ENCODE measurements around the gene DGKB. TPM values are rescaled to one million over a fixed set of nuclear protein-coding genes. Genes with fewer than 3 reads are reported as not detected.

Gene DGKB
- polyA plus RNA-seq (2011; rRNA removed) (0.04 TPM in 1 of 2 replicates, not detected in the other), polyA minus RNA-seq (2011; rRNA and poly(A)+ RNA removed) (0.35 TPM in 1 of 2 replicates, not detected in the other)

DNA sequence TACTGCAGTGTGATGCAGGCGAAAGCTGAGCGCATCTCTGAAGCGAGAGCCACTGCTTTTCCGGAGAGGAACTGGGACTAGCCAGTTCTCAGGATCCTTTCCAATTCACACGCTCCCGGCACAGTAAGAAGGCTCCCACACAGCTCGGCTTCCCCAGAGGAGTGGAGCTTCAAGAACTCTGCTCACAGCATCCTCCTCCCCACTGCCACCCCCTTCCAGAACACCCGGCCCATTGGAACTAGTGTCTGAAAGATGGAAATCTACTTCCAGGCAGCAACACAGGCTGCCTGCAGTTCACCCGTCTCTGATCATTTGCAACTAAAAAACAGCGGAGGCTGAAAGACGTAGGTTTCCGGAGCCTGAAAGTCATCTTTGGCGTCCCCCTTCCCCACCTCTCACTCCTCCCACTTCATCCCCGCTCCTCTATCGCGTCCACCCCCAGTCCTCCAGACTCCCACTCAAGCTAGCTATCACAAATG, at the start of gene DGKB:
DGKB (minus strand) TSS at position 163 of the 479 bp plus-strand sequence.
- ChIA-PET POLR2A (interaction anchor here (0.7 kb wide), 1 partner anchor 1440 kb away, joined by 7 read pairs; no protein-coding TSS in a partner anchor), CTCF (interaction anchor here (1.0 to 1.9 kb wide), 2 partner anchors 113 to 184 kb away, joined by 3 to 9 read pairs; no protein-coding TSS in a partner anchor)
- no peaks in the 10 kb centered on the region for H3K27me3 ChIP-seq (ENCODE audit: control insufficient read depth, insufficient read depth, low read length)
- no peak within 1 kb of the TSS for H3K27ac ChIP-seq (ENCODE audit: low read depth, low read length)
- peak within 1 kb of the TSS; percentile 46 for H3K4me3 ChIP-seq (ENCODE audit: low read depth, low read length)
- TF ChIP-seq, protein P1, sequence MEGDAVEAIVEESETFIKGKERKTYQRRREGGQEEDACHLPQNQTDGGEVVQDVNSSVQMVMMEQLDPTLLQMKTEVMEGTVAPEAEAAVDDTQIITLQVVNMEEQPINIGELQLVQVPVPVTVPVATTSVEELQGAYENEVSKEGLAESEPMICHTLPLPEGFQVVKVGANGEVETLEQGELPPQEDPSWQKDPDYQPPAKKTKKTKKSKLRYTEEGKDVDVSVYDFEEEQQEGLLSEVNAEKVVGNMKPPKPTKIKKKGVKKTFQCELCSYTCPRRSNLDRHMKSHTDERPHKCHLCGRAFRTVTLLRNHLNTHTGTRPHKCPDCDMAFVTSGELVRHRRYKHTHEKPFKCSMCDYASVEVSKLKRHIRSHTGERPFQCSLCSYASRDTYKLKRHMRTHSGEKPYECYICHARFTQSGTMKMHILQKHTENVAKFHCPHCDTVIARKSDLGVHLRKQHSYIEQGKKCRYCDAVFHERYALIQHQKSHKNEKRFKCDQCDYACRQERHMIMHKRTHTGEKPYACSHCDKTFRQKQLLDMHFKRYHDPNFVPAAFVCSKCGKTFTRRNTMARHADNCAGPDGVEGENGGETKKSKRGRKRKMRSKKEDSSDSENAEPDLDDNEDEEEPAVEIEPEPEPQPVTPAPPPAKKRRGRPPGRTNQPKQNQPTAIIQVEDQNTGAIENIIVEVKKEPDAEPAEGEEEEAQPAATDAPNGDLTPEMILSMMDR (IDR thresholded peaks at IDR 0.05; ENCODE audit: low read depth, low read length): no peak
- H3K9me3 ChIP-seq (ENCODE audit: control insufficient read depth, insufficient read depth, low read length): no peaks in the 10 kb centered on the region
- DNase-seq (ENCODE audit: low read depth, low spot score): no peak

- ChIA-PET CTCF (no interaction called here), POLR2A (no interaction called here)
- no peaks in the 10 kb centered on the region for H3K27me3 ChIP-seq (ENCODE audit: control insufficient read depth, insufficient read depth, low read length)
- no peaks in the 10 kb centered on the region for H3K9me3 ChIP-seq (ENCODE audit: control insufficient read depth, insufficient read depth, low read length)
- H3K4me3 ChIP-seq (ENCODE audit: low read depth, low read length): no peak overlapping the region
- no peak for DNase-seq (ENCODE audit: low read depth, low spot score)
- TF ChIP-seq, protein P1 (IDR thresholded peaks at IDR 0.05; ENCODE audit: low read depth, low read length): no peak
- no peak overlapping the region for H3K27ac ChIP-seq (ENCODE audit: low read depth, low read length)
Observed at GRCh38 chr7:14950013-14950412, 47.5 kb upstream of the DGKB start.

DNA sequence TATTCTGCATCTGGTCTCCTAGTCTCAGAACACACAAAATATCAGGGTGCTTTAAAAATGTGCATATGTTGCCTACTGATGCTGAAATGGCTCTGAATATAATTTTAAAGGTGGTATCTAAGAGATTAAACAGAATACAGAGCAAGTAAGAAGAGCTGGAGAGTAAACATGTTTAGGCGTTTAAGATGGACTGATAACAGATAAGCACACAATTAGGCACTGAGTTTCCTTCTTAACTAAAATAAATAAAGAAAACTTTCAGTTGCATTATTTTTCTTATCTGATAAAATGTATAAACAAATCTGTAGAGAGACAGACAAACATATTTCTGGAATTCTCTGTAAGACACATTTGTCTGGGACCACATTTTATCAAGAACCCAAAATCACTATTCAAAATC, 35.6 kb upstream of the DGKB start:
- DNase-seq (ENCODE audit: low read depth, low spot score): no peak
- Histone ChIP-seq H3K4me3 (ENCODE audit: low read depth, low read length) (no peak overlapping the region), H3K27ac (ENCODE audit: low read depth, low read length) (no peak overlapping the region), H3K27me3 (ENCODE audit: control insufficient read depth, insufficient read depth, low read length) (no peaks in the 10 kb centered on the region), H3K9me3 (ENCODE audit: control insufficient read depth, insufficient read depth, low read length) (no peaks in the 10 kb centered on the region)
- ChIA-PET POLR2A (no interaction called here), CTCF (no interaction called here)
- TF ChIP-seq, protein P1 (IDR thresholded peaks at IDR 0.05; ENCODE audit: low read depth, low read length): no peak

GRCh38 chr7:14937581-14937980, 35.0 kb upstream of the DGKB start:
- no peak for DNase-seq (ENCODE audit: low read depth, low spot score)
- TF ChIP-seq, protein P1 (IDR thresholded peaks at IDR 0.05; ENCODE audit: low read depth, low read length): no peak
- H3K4me3 ChIP-seq (ENCODE audit: low read depth, low read length): no peak overlapping the region
- H3K27me3 ChIP-seq (ENCODE audit: control insufficient read depth, insufficient read depth, low read length): no peaks in the 10 kb centered on the region
- H3K27ac ChIP-seq (ENCODE audit: low read depth, low read length): no peak overlapping the region
- ChIA-PET CTCF (no interaction called here), POLR2A (no interaction called here)
- no peaks in the 10 kb centered on the region for H3K9me3 ChIP-seq (ENCODE audit: control insufficient read depth, insufficient read depth, low read length)

- ChIA-PET POLR2A (no interaction called here), CTCF (no interaction called here)
- TF ChIP-seq, protein P1 (IDR thresholded peaks at IDR 0.05; ENCODE audit: low read depth, low read length): no peak
Observed at GRCh38 chr7:14936554-14936953, 34.0 kb upstream of the DGKB start.

More at GRCh38 chr7:14936554-14936953, 34.0 kb upstream of the DGKB start:
- no peak for DNase-seq (ENCODE audit: low read depth, low spot score)
- no peak overlapping the region for H3K4me3 ChIP-seq (ENCODE audit: low read depth, low read length)
- H3K27me3 ChIP-seq (ENCODE audit: control insufficient read depth, insufficient read depth, low read length): no peaks in the 10 kb centered on the region
- no peaks in the 10 kb centered on the region for H3K9me3 ChIP-seq (ENCODE audit: control insufficient read depth, insufficient read depth, low read length)
- no peak overlapping the region for H3K27ac ChIP-seq (ENCODE audit: low read depth, low read length)

All from AG04450 (cell line).